ENCODE results near the gene CELF4.

GRCh38 chr18:37426586-37426985 is 139.0 kb downstream of the CELF4 start:
- no peak for TF ChIP-seq EZH2 (IDR thresholded peaks at IDR 0.05; ENCODE audit: borderline replicate concordance, low read depth, low read length, severe bottlenecking)
- TF ChIP-seq, protein P1, sequence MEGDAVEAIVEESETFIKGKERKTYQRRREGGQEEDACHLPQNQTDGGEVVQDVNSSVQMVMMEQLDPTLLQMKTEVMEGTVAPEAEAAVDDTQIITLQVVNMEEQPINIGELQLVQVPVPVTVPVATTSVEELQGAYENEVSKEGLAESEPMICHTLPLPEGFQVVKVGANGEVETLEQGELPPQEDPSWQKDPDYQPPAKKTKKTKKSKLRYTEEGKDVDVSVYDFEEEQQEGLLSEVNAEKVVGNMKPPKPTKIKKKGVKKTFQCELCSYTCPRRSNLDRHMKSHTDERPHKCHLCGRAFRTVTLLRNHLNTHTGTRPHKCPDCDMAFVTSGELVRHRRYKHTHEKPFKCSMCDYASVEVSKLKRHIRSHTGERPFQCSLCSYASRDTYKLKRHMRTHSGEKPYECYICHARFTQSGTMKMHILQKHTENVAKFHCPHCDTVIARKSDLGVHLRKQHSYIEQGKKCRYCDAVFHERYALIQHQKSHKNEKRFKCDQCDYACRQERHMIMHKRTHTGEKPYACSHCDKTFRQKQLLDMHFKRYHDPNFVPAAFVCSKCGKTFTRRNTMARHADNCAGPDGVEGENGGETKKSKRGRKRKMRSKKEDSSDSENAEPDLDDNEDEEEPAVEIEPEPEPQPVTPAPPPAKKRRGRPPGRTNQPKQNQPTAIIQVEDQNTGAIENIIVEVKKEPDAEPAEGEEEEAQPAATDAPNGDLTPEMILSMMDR (IDR thresholded peaks at IDR 0.05; ENCODE audit: extremely low read depth in 1 of 2, insufficient read depth in 1 of 2, low read depth in 1 of 2, low read length in 2 of 2) = no peak
- no peak for TF ChIP-seq POLR2AphosphoS5 (IDR thresholded peaks at IDR 0.05; ENCODE audit: insufficient read depth, low read depth, low read length)
